Measurements from ENCODE around the gene P3H1.

DNA sequence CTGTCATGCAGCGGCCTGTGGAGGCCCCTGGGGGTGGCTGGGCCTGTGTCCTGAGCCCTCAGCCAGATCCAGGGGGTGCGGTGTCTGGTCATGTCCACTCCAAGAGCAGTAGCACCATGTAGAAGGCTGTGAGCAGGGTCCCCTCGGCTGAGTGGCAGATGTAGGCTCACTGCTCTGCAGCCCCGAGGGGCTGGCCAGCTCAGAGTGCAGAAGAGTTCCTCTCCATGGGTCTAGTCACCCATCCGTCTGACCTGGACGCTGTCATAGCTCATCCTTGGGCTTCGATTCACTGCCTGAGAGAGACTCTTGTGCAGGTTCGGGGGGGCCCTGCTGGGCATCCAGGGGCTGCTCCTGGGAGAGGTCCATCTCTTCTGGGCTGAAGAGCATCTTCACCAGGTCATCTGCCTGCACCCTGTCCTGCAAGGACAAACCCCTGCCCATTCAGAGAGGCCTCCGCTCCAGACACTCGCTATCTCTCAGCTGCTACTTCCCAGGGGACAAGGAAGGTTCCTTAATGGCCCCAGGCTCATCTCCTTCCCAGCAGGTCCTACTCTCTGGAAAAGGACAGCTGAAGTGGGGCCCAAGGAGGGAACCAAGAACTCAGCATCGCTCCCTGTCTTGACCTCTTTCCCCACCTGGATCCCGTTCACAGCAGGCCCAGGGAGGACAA lies 20.3 kb downstream of the P3H1 start:
- TF ChIP-seq ZNF660 (tag by site-specific recombination; IDR thresholded peaks at IDR 0.05) (no peak), TCF7L2 (IDR thresholded peaks at IDR 0.05; ENCODE audit: borderline replicate concordance, low read depth, low read length) (no peak)
- TF ChIP-seq, protein P1, sequence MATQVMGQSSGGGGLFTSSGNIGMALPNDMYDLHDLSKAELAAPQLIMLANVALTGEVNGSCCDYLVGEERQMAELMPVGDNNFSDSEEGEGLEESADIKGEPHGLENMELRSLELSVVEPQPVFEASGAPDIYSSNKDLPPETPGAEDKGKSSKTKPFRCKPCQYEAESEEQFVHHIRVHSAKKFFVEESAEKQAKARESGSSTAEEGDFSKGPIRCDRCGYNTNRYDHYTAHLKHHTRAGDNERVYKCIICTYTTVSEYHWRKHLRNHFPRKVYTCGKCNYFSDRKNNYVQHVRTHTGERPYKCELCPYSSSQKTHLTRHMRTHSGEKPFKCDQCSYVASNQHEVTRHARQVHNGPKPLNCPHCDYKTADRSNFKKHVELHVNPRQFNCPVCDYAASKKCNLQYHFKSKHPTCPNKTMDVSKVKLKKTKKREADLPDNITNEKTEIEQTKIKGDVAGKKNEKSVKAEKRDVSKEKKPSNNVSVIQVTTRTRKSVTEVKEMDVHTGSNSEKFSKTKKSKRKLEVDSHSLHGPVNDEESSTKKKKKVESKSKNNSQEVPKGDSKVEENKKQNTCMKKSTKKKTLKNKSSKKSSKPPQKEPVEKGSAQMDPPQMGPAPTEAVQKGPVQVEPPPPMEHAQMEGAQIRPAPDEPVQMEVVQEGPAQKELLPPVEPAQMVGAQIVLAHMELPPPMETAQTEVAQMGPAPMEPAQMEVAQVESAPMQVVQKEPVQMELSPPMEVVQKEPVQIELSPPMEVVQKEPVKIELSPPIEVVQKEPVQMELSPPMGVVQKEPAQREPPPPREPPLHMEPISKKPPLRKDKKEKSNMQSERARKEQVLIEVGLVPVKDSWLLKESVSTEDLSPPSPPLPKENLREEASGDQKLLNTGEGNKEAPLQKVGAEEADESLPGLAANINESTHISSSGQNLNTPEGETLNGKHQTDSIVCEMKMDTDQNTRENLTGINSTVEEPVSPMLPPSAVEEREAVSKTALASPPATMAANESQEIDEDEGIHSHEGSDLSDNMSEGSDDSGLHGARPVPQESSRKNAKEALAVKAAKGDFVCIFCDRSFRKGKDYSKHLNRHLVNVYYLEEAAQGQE (tag by site-specific recombination; IDR thresholded peaks at IDR 0.05), result no peak
- TF ChIP-seq, protein P2, sequence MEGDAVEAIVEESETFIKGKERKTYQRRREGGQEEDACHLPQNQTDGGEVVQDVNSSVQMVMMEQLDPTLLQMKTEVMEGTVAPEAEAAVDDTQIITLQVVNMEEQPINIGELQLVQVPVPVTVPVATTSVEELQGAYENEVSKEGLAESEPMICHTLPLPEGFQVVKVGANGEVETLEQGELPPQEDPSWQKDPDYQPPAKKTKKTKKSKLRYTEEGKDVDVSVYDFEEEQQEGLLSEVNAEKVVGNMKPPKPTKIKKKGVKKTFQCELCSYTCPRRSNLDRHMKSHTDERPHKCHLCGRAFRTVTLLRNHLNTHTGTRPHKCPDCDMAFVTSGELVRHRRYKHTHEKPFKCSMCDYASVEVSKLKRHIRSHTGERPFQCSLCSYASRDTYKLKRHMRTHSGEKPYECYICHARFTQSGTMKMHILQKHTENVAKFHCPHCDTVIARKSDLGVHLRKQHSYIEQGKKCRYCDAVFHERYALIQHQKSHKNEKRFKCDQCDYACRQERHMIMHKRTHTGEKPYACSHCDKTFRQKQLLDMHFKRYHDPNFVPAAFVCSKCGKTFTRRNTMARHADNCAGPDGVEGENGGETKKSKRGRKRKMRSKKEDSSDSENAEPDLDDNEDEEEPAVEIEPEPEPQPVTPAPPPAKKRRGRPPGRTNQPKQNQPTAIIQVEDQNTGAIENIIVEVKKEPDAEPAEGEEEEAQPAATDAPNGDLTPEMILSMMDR (tag by site-specific recombination; IDR thresholded peaks at IDR 0.05), result no peak
